MCF 10A (cell line): Measurements from ENCODE around the gene KRT4. TPM values are rescaled to one million over a fixed set of nuclear protein-coding genes. Genes with fewer than 3 reads are reported as not detected.

Experiments used
- BruUV-seq: library from RNA; stranded (reverse); fragments of 400-500 nt; replicated peaks from 2 replicates; lab custom pipeline; 2021; lab: Mats Ljungman, UMichigan
- CTCF ChIA-PET: fragments of 300-600 bp; sonication (Branson Sonifier 250); formaldehyde crosslinking; extraction: SDS; loops from one replicate; lab custom pipeline; 2021; ENCODE audit warnings: antibody characterized with exemption, inconsistent platforms; lab: Yijun Ruan, JAX
- POLR2A ChIA-PET: fragments of 300-600, 350-650 bp; sonication (Branson Sonifier 250); formaldehyde crosslinking; extraction: SDS; loops from one replicate; lab custom pipeline; 2020; ENCODE audit warnings: antibody characterized with exemption, inconsistent platforms; lab: Yijun Ruan, JAX
- DNase-seq: peaks from one replicate; pipeline ENCODE4 v3.0.0-alpha.2; 2018; ENCODE audit not compliant: unreplicated experiment
- H3K27ac Mint-ChIP-seq: one replicate; pipeline ENCODE4 v1.8.0; 2022; ENCODE audit warnings: mild to moderate bottlenecking, low read depth, mixed read lengths; ENCODE audit not compliant: unreplicated experiment
- H3K27me3 Mint-ChIP-seq: one replicate; pipeline ENCODE4 v1.8.0; 2022; ENCODE audit warnings: mixed read lengths; ENCODE audit not compliant: insufficient read depth, unreplicated experiment
- H3K36me3 Mint-ChIP-seq: one replicate; pipeline ENCODE4 v1.8.0; 2022; ENCODE audit warnings: mild to moderate bottlenecking, moderate library complexity, mixed read lengths; ENCODE audit not compliant: insufficient read depth, unreplicated experiment
- H3K4me1 Mint-ChIP-seq: one replicate; pipeline ENCODE4 v1.8.0; 2022; ENCODE audit warnings: mixed read lengths; ENCODE audit not compliant: insufficient read depth, unreplicated experiment
- H3K4me3 Mint-ChIP-seq: one replicate; pipeline ENCODE4 v1.8.0; 2022; ENCODE audit warnings: mild to moderate bottlenecking, moderate library complexity, mixed read lengths; ENCODE audit not compliant: unreplicated experiment
- H3K9me3 Mint-ChIP-seq: one replicate; pipeline ENCODE4 v1.8.0; 2022; ENCODE audit warnings: mixed read lengths; ENCODE audit not compliant: unreplicated experiment
- CTCF ChIP-seq: fragments of 200-600 bp; IDR thresholded peaks from one replicate; pipeline ENCODE4 v1.8.0; 2022; ENCODE audit warnings: antibody characterized with exemption, mild to moderate bottlenecking; ENCODE audit not compliant: unreplicated experiment
- intact Hi-C: fragments of 100-400 bp; cut with micrococcal nuclease; formaldehyde crosslinking; loops from 2 replicates; pipeline ENCODE4 v1.14.1; 2022
- total RNA-seq: library from RNA; stranded (reverse); gene quantifications from 2 replicates; pipeline ENCODE4 v1.2.3, GENCODE V29; 2022

KRT4 gene
- total RNA-seq, 1 experiment from 2014 or later = not detected

GRCh38 chr12:52776435-52776834 is 37.5 kb downstream of the KRT4 start:
- Mint-ChIP-seq H3K9me3 (no peaks in the 10 kb centered on the region), H3K27ac (no peak overlapping the region), H3K4me1 (no peaks in the 10 kb centered on the region), H3K4me3 (no peak overlapping the region), H3K36me3 (no peaks in the 10 kb centered on the region), H3K27me3 (peaks cover 75% of the 10 kb centered on the region)
- no peak for DNase-seq
- no peak for TF ChIP-seq CTCF
- CTCF ChIA-PET = no interaction called here
- BruUV-seq = no TSS peak
- POLR2A ChIA-PET = interaction anchor here (0.8 to 1.2 kb wide), 2 partner anchors 17 to 18 kb away, joined by 3 read pairs; no protein-coding TSS in a partner anchor
- intact Hi-C loops = no loop called here

GRCh38 chr12:52774629-52775250 is 39.2 kb downstream of the KRT4 start:
- intact Hi-C loops = no loop called here
- no peak for DNase-seq
- BruUV-seq = no TSS peak
- TF ChIP-seq CTCF = no peak
- Mint-ChIP-seq H3K4me1 (no peaks in the 10 kb centered on the region), H3K27me3 (peaks cover 78% of the 10 kb centered on the region), H3K9me3 (no peaks in the 10 kb centered on the region), H3K27ac (no peak overlapping the region), H3K36me3 (no peaks in the 10 kb centered on the region), H3K4me3 (no peak overlapping the region)
- ChIA-PET CTCF (interaction anchor here (0.5 kb wide), 1 partner anchor 88 kb away, joined by 3 read pairs; no protein-coding TSS in a partner anchor), POLR2A (no interaction called here)

GRCh38 chr12:52772772-52773171 is 41.1 kb downstream of the KRT4 start:
- intact Hi-C loops = no loop called here
- Mint-ChIP-seq H3K27me3 (peaks cover 59% of the 10 kb centered on the region), H3K9me3 (no peaks in the 10 kb centered on the region), H3K4me1 (no peaks in the 10 kb centered on the region), H3K4me3 (no peak overlapping the region), H3K27ac (no peak overlapping the region), H3K36me3 (no peaks in the 10 kb centered on the region)
- TF ChIP-seq CTCF = no peak
- ChIA-PET CTCF (no interaction called here), POLR2A (interaction anchor here (0.6 kb wide), 1 partner anchor 17 kb away, joined by 4 read pairs; no protein-coding TSS in a partner anchor)
- DNase-seq = no peak
- no TSS peak for BruUV-seq

GRCh38 chr12:52772188-52772587 is 41.7 kb downstream of the KRT4 start:
- Mint-ChIP-seq H3K36me3 (no peaks in the 10 kb centered on the region), H3K4me1 (no peaks in the 10 kb centered on the region), H3K4me3 (no peak overlapping the region), H3K9me3 (no peaks in the 10 kb centered on the region), H3K27me3 (peaks cover 53% of the 10 kb centered on the region), H3K27ac (no peak overlapping the region)
- no peak for DNase-seq
- TF ChIP-seq CTCF = no peak
- POLR2A ChIA-PET = no interaction called here
- CTCF ChIA-PET = interaction anchor here (0.6 kb wide), 1 partner anchor 166 kb away, joined by 4 read pairs; no protein-coding TSS in a partner anchor
- BruUV-seq = no TSS peak
- intact Hi-C loops = no loop called here
